ENCODE results near the gene GPD1. TPM values are rescaled to one million over a fixed set of nuclear protein-coding genes. Genes with fewer than 3 reads are reported as not detected.
A peak's percentile ranks its signal among the peaks of the same experiment; 100 is the strongest.

GPD1 gene
- total RNA-seq, 1 donor = 0.36 TPM

DNA sequence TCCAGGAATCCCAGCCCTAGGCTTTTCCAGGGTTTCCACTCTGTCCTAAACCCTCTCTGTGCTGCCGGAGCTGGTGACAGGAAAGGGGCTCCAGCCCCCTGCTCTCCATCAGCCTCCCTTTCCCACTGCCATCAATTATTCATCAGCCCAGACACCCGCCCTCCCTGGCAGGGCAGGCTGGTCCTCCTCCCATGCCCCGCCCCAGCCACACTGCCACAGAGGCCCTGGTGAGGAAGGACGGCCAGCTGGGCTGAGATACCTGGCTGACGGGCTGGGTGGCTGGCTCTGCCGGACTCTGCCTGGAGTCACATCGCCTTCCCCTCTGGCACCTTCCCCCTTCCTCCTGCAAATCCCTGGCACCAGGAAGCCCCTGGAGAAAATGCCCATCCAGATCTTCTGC, 30.6 kb upstream of the GPD1 start:
- no peak for DNase-seq (ENCODE audit: low read depth)
- TF ChIP-seq, protein P1, sequence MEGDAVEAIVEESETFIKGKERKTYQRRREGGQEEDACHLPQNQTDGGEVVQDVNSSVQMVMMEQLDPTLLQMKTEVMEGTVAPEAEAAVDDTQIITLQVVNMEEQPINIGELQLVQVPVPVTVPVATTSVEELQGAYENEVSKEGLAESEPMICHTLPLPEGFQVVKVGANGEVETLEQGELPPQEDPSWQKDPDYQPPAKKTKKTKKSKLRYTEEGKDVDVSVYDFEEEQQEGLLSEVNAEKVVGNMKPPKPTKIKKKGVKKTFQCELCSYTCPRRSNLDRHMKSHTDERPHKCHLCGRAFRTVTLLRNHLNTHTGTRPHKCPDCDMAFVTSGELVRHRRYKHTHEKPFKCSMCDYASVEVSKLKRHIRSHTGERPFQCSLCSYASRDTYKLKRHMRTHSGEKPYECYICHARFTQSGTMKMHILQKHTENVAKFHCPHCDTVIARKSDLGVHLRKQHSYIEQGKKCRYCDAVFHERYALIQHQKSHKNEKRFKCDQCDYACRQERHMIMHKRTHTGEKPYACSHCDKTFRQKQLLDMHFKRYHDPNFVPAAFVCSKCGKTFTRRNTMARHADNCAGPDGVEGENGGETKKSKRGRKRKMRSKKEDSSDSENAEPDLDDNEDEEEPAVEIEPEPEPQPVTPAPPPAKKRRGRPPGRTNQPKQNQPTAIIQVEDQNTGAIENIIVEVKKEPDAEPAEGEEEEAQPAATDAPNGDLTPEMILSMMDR (IDR thresholded peaks at IDR 0.05; ENCODE audit: insufficient read depth, low read length) = no peak
- H3K4me3 ChIP-seq (ENCODE audit: low read depth, low read length) = no peak overlapping the region

DNA sequence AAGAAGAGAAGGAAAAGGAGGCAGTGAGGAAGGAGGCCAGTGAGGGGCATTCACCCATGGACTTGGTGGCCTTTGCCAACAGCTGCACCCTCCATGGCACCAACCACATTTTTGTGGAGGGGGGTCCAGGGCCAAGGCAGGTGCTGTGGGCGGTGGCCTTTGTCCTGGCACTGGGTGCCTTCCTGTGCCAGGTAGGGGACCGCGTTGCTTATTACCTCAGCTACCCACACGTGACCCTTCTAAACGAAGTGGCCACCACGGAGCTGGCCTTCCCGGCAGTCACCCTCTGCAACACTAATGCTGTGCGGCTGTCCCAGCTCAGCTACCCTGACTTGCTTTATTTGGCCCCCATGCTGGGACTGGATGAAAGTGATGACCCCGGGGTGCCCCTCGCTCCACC, 30.1 kb upstream of the GPD1 start:
- no peak for DNase-seq (ENCODE audit: low read depth)
- TF ChIP-seq, protein P1 (IDR thresholded peaks at IDR 0.05; ENCODE audit: insufficient read depth, low read length) = no peak
- H3K4me3 ChIP-seq (ENCODE audit: low read depth, low read length) = no peak overlapping the region

DNA sequence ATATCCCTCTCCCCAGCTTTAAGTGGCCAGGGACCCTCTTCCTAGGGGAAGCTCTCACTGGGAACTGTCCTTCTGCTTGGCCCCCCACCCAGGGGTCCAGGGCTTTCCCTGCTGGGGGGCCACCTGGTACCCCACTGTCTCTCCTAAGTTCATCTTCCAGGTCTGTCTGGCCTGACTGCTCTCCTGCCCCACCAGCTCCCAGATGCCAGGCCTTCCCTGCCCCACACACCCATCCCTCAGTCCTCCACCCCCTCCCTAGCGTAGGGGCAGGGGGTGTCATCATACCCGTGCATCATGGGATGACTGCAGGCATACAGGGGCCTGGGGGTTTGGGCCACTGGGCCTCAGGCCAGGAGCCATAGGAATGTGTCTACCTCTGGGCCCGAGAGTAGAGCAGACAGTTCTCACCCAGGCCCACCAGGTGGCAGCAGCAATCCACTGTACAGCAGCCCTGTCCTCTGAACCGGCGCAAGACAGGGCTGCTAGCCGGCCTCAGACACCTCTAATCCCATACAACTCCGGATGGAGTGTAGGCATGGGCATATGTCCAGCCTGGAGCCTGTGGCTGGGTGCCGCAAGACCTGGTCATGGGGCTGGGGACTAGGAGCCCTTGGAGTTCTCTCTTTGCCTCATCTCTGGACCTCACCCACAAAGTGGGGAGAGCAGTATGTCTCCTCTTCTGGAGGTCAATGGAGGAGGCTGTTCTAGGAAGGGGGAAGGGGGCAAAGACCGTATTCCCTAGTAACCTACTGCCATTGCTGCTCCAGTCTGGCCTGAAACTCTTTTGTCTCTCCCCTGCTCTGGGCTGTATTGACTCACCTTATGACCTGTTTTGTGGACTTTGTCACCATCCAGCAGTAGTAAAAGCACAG, 28.6 kb upstream of the GPD1 start:
- no peak overlapping the region for H3K4me3 ChIP-seq (ENCODE audit: low read depth, low read length)
- DNase-seq (ENCODE audit: low read depth) = peak; percentile 84
- TF ChIP-seq, protein P1 (IDR thresholded peaks at IDR 0.05; ENCODE audit: insufficient read depth, low read length) = peak; percentile 89

DNA sequence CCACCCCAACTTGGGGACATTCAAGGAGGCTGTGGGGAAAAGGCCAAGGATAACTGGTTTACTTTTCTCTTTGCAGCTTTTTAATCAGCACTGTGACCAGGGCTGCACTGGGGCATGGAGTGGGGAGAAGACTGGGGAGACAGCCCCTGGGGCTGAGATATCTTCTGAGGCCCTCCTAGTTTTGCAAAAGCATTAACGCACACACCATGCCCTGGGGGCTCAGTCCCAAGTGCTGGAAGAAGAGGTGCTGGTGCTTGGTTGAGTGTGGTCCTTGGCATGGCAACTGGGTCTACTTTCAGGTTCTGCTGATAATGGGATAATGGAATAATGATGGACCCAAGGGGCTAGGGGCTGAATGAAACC, 28.0 kb upstream of the GPD1 start:
- no peak for DNase-seq (ENCODE audit: low read depth)
- TF ChIP-seq, protein P1 (IDR thresholded peaks at IDR 0.05; ENCODE audit: insufficient read depth, low read length) = no peak
- no peak overlapping the region for H3K4me3 ChIP-seq (ENCODE audit: low read depth, low read length)

GRCh38 chr12:50077099-50077498, 26.7 kb upstream of the GPD1 start:
- no peak overlapping the region for H3K4me3 ChIP-seq (ENCODE audit: low read depth, low read length)
- DNase-seq (ENCODE audit: low read depth) = no peak
- TF ChIP-seq, protein P1 (IDR thresholded peaks at IDR 0.05; ENCODE audit: insufficient read depth, low read length) = no peak

DNA sequence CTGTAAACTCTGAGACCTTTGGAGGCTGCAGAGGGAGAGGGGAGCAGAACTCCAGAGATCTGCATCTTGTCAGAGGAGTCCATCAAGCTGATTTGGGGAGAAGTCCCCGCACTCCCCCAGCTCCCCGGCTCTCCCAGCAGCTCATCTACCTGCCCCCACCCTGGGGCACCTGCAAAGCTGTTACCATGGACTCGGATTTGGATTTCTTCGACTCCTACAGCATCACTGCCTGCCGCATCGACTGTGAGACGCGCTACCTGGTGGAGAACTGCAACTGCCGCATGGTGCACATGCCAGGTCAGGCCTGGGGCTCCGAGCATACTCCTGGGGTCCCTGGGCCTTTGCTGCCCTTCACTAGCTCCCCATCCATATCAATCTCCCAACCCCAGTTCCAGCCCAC, 25.5 kb upstream of the GPD1 start:
- no peak overlapping the region for H3K4me3 ChIP-seq (ENCODE audit: low read depth, low read length)
- no peak for DNase-seq (ENCODE audit: low read depth)
- TF ChIP-seq, protein P1 (IDR thresholded peaks at IDR 0.05; ENCODE audit: insufficient read depth, low read length) = no peak

Data from fibroblast of the aortic adventitia (primary cell).